SU-DHL-6 (cell line): Measurements from ENCODE around the gene NAA15.

Experiments used
- H2AFZ ChIP-seq: fragments of 200-600 bp; sonication (generic); 2 replicates; pipeline ENCODE4 v1.6.1; 2014; ENCODE audit warnings: low read depth, mild to moderate bottlenecking, moderate library complexity, mixed read lengths, antibody characterized with exemption, low read length; ENCODE audit not compliant: severe bottlenecking
- H3F3A ChIP-seq: fragments of 200-600 bp; shearing (Covaris generic); 2 replicates; pipeline ENCODE4 v1.6.0; 2016; ENCODE audit warnings: antibody characterized with exemption, mild to moderate bottlenecking; ENCODE audit not compliant: insufficient read depth
- H3K27ac ChIP-seq: fragments of 200-600 bp; sonication (generic); 2 replicates; pipeline ENCODE4 v1.5.1; 2016; ENCODE audit warnings: low read depth, mild to moderate bottlenecking, low read length, moderate library complexity, mixed read lengths
- H3K27me3 ChIP-seq: fragments of 200-600 bp; sonication (generic), shearing (Covaris generic); 2 replicates; pipeline ENCODE4 v1.6.0; 2014; ENCODE audit warnings: mild to moderate bottlenecking, low read length
- H3K36me3 ChIP-seq: fragments of 200-600 bp; sonication (generic); 2 replicates; pipeline ENCODE4 v1.6.1; 2014; ENCODE audit warnings: mild to moderate bottlenecking, low read length, mixed read lengths
- H3K4me2 ChIP-seq: fragments of 300-600, 200-600 bp; shearing (Covaris generic), sonication (generic); 2 replicates; pipeline ENCODE4 v1.6.0; 2014; ENCODE audit warnings: low read length, low read depth, mild to moderate bottlenecking; ENCODE audit not compliant: poor library complexity, severe bottlenecking
- H3K4me3 ChIP-seq: fragments of 200-600 bp; sonication (generic); 2 replicates; pipeline ENCODE4 v1.5.1; 2014; ENCODE audit warnings: antibody characterized with exemption, low read length, mild to moderate bottlenecking, mixed read lengths; ENCODE audit not compliant: insufficient read depth, poor library complexity, severe bottlenecking
- H3K79me2 ChIP-seq: fragments of 200-600 bp; sonication (generic); 2 replicates; pipeline ENCODE4 v1.6.1; 2014; ENCODE audit warnings: mild to moderate bottlenecking, low read length, moderate library complexity; ENCODE audit not compliant: insufficient read depth
- H3K9ac ChIP-seq: fragments of 200-600 bp; sonication (generic); 2 replicates; pipeline ENCODE4 v1.7.0; 2014; ENCODE audit warnings: mild to moderate bottlenecking, low read length
- H3K9me2 ChIP-seq: fragments of 200-600 bp; sonication (generic); replicated peaks from 2 replicates; pipeline ENCODE4 v1.6.1; 2014; ENCODE audit warnings: low read length; ENCODE audit not compliant: insufficient read depth
- H3K9me3 ChIP-seq: fragments of 200-600 bp; sonication (generic); 2 replicates; pipeline ENCODE4 v1.6.1; 2014; ENCODE audit warnings: low read length, mixed read lengths; ENCODE audit not compliant: insufficient read depth
- H4K20me1 ChIP-seq: fragments of 200-600 bp; sonication (generic); 2 replicates; pipeline ENCODE4 v1.6.1; 2014; ENCODE audit warnings: low read depth, mild to moderate bottlenecking, antibody characterized with exemption, low read length, moderate library complexity, mixed read lengths
- EZH2phosphoT487 ChIP-seq: fragments of 200-600 bp; sonication (generic), shearing (Covaris generic); conservative IDR thresholded peaks from 2 replicates; pipeline ENCODE4 v1.6.1; 2018; ENCODE audit warnings: mild to moderate bottlenecking, antibody characterized with exemption, low read length, moderate library complexity, mixed read lengths
- TF ChIP-seq, protein P1 (sequence below): fragments of 200-600 bp; sonication (generic); IDR thresholded peaks from one replicate; pipeline ENCODE4 v1.5.1; 2017; ENCODE audit warnings: antibody characterized with exemption, mild to moderate bottlenecking, low read length, moderate library complexity; ENCODE audit not compliant: insufficient read depth, poor library complexity, severe bottlenecking

NAA15 gene

DNA sequence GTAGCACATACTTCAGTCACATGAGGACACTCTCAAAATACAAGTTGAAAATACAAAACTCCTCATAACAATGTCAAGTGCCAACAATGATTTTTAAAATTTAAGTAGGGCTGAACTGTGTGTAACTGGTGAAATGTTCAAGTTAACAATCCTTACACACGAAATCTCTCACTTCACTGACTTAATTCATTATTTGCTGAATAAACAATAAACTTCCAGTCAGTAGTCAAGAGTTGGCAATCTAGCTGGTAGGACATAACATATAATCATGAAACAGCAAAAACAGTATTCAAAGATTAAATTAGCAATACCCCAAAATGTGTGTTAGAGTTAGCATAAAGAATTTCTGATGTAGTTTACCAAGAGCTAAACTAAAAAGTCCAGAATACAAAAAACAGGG lies 150.7 kb downstream of the NAA15 start:
- H3F3A ChIP-seq, result peaks cover 9% of the 10 kb centered on the region
- H3K9ac ChIP-seq, result peak overlapping the region; percentile 86
- no peak overlapping the region; the same call in 1 of the 2 replicates for H3K27ac ChIP-seq
- H3K4me3 ChIP-seq, result peak overlapping the region; percentile 87
- peaks cover 28% of the 10 kb centered on the region; the same call in 1 of the 2 replicates for H3K79me2 ChIP-seq
- no peaks in the 10 kb centered on the region for H3K9me3 ChIP-seq
- H4K20me1 ChIP-seq, result no peaks in the 10 kb centered on the region
- H3K4me2 ChIP-seq, result peak overlapping the region; percentile 98
- H3K27me3 ChIP-seq, result no peaks in the 10 kb centered on the region
- no peak for TF ChIP-seq EZH2phosphoT487
- TF ChIP-seq, protein P1, sequence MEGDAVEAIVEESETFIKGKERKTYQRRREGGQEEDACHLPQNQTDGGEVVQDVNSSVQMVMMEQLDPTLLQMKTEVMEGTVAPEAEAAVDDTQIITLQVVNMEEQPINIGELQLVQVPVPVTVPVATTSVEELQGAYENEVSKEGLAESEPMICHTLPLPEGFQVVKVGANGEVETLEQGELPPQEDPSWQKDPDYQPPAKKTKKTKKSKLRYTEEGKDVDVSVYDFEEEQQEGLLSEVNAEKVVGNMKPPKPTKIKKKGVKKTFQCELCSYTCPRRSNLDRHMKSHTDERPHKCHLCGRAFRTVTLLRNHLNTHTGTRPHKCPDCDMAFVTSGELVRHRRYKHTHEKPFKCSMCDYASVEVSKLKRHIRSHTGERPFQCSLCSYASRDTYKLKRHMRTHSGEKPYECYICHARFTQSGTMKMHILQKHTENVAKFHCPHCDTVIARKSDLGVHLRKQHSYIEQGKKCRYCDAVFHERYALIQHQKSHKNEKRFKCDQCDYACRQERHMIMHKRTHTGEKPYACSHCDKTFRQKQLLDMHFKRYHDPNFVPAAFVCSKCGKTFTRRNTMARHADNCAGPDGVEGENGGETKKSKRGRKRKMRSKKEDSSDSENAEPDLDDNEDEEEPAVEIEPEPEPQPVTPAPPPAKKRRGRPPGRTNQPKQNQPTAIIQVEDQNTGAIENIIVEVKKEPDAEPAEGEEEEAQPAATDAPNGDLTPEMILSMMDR, result no peak
- no peaks in the 10 kb centered on the region for H3K36me3 ChIP-seq
- H2AFZ ChIP-seq, result no peak overlapping the region
- H3K9me2 ChIP-seq, result no peaks in the 10 kb centered on the region

DNA sequence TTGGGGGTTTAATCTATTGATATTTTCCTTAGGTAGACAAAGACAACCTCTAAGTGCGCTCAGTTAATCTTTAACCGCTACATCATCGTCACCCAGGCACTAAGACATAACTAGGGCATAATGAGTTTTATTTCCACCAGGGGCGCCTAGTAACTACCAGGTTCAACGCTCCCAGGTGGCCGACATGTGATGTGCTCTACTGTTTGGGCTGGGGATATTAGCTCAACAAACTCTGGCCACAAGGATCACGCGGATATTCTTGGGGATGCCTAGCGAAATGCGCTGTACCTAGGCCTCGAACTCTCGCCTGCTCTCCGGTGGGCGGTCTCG lies 151.7 kb downstream of the NAA15 start:
- H3F3A ChIP-seq, result peaks cover 9% of the 10 kb centered on the region
- H3K36me3 ChIP-seq, result no peaks in the 10 kb centered on the region
- TF ChIP-seq, protein P1, result peak; percentile 25
- TF ChIP-seq EZH2phosphoT487, result no peak
- peak overlapping the region; percentile 93 for H2AFZ ChIP-seq
- peak overlapping the region; percentile 98 for H3K4me2 ChIP-seq
- peak overlapping the region; percentile 86 for H3K9ac ChIP-seq
- H3K9me2 ChIP-seq, result no peaks in the 10 kb centered on the region
- H4K20me1 ChIP-seq, result no peaks in the 10 kb centered on the region
- no peaks in the 10 kb centered on the region for H3K27me3 ChIP-seq
- H3K79me2 ChIP-seq, result peaks cover 36% of the 10 kb centered on the region
- peak overlapping the region; percentile 89 for H3K27ac ChIP-seq
- H3K4me3 ChIP-seq, result peak overlapping the region; percentile 87
- H3K9me3 ChIP-seq, result no peaks in the 10 kb centered on the region

DNA sequence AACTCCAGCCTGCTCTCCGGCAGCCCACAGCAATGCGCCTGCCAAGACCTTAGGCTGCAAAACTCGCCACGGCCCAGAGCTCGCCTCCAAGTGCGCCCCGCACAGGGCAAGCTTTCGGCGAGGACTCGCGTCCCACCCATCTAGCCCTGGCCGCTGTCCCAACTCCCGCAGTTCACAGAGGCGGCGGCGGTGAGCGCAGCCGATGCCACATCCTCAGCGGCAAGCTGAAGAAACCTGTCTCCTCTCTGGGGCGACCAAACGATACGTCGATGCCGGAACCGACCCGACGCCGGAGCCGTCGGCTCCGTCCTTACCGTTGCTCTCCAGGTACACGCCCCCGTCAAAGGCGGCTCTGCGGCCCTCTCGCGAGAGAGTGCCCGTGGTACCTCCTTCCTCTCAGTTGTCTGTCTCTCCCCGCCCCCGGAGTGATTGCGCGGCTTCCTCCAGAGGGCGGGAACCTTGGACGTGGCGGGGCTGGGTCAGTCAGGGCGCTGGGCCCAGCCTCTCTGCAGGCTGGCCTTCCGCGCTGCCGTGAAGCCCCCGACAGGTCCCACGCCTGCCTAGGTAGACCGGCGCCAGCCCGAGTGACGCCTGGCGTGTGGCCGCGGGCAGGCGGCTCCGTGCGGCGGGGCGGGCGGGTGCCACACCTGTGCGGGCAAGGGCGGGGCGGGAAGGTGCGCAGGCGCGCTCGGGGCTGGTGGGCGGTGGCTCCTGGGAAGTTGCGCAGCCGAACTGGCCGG lies 152.2 kb downstream of the NAA15 start:
- Histone ChIP-seq H3K4me3 (peak overlapping the region; percentile 87), H3K36me3 (no peaks in the 10 kb centered on the region), H3F3A (peaks cover 9% of the 10 kb centered on the region), H3K27me3 (no peaks in the 10 kb centered on the region), H3K9me3 (no peaks in the 10 kb centered on the region), H3K9me2 (no peaks in the 10 kb centered on the region), H3K9ac (peak overlapping the region; percentile 86), H3K4me2 (peak overlapping the region; percentile 98), H3K79me2 (peaks cover 41% of the 10 kb centered on the region), H2AFZ (peak overlapping the region; percentile 93), H4K20me1 (no peaks in the 10 kb centered on the region), H3K27ac (peak overlapping the region; percentile 89)
- TF ChIP-seq, protein P1, result no peak
- TF ChIP-seq EZH2phosphoT487, result no peak
